B cell (primary cell): ENCODE measurements around the gene NPPC. TPM values are rescaled to one million over a fixed set of nuclear protein-coding genes. Genes with fewer than 3 reads are reported as not detected.

Experiments
- ATAC-seq: fragments of 200-7000 bp; cut with Tn5 transposase; one replicate; pipeline ENCODE4 v1.10.0; 2021; ENCODE audit warnings: low read depth, mild to moderate bottlenecking, moderate number of reproducible peaks, moderate library complexity
- CTCF ChIA-PET: fragments of 350-600 bp; sonication (Branson Sonifier 250); formaldehyde crosslinking; loops from one replicate; lab custom pipeline; 2021; ENCODE audit warnings: antibody characterized with exemption, inconsistent platforms; lab: Charles Lee
- POLR2A ChIA-PET: fragments of 350-600 bp; sonication (Branson Sonifier 250); formaldehyde crosslinking; loops from one replicate; lab custom pipeline; 2021; ENCODE audit warnings: antibody characterized with exemption; lab: Charles Lee
- DNase-seq: peaks from one replicate; pipeline ENCODE4 v3.0.0; 2013
- H2AFZ ChIP-seq: 2 replicates; pipeline ENCODE4 v1.6.1; 2012; ENCODE audit warnings: mild to moderate bottlenecking, low read depth, low read length; ENCODE audit not compliant: insufficient read depth, poor library complexity, severe bottlenecking
- H3K27ac ChIP-seq, 2 donors: 1 replicate in 1 of 2; 2 replicates in 1 of 2; pipeline ENCODE4 v1.5.1; 2012 to 2013; ENCODE audit warnings: low read length in 2 of 2, mild to moderate bottlenecking in 2 of 2, moderate library complexity in 1 of 2
- H3K27me3 ChIP-seq, 4 experiments: fragments of 200-600 bp in 1 of 4; sonication (generic) in 1 of 4; replicated peaks in 1 of 4; 1 replicate in 2 of 4; 2 replicates in 2 of 4; pipeline versions ENCODE4 v1.6.1 to v1.7.0; 2013 to 2016; ENCODE audit warnings: low read length in 3 of 4, mild to moderate bottlenecking in 2 of 4, mixed read lengths in 1 of 4, moderate library complexity in 1 of 4; ENCODE audit not compliant: insufficient read depth in 4 of 4, control insufficient read depth in 3 of 4; ENCODE audit errors: control extremely low read depth in 1 of 4
- H3K36me3 ChIP-seq, 2 experiments: replicated peaks in 1 of 2; 1 replicate in 1 of 2; 2 replicates in 1 of 2; pipeline versions ENCODE4 v1.6.1 to v1.7.1; 2013; ENCODE audit warnings: low read length in 1 of 2; ENCODE audit not compliant: insufficient read depth in 2 of 2, control insufficient read depth in 1 of 2; ENCODE audit errors: control extremely low read depth in 1 of 2, extremely low read depth in 1 of 2
- H3K4me1 ChIP-seq, 2 donors: fragments of 200-600 bp in 1 of 2; sonication (generic) in 1 of 2; 1 replicate in 1 of 2; 2 replicates in 1 of 2; pipeline versions ENCODE4 v1.5.1 to v1.6.1; 2013 to 2017; ENCODE audit warnings: low read length in 2 of 2; ENCODE audit not compliant: control insufficient read depth in 2 of 2, insufficient read depth in 2 of 2
- H3K4me2 ChIP-seq: replicated peaks from 2 replicates; pipeline ENCODE3; 2012; ENCODE audit warnings: mild to moderate bottlenecking, low read depth, low read length; ENCODE audit not compliant: poor library complexity, severe bottlenecking
- H3K4me3 ChIP-seq, 5 experiments: fragments of 200-600 bp in 1 of 5; sonication (generic) in 1 of 5; 1 replicate in 3 of 5; 2 replicates in 2 of 5; pipeline versions ENCODE4 v1.5.1 to v1.7.0; 2011 to 2016; ENCODE audit warnings: low read length in 4 of 5, mild to moderate bottlenecking in 4 of 5, low read depth in 2 of 5, control low read depth in 1 of 5, moderate library complexity in 1 of 5; ENCODE audit not compliant: insufficient read depth in 1 of 5; ENCODE audit errors: control extremely low read depth in 1 of 5, extremely low read depth in 1 of 5
- H3K79me2 ChIP-seq: fragments of 200-600 bp; sonication (generic); one replicate; pipeline ENCODE4 v1.6.0; 2016; ENCODE audit warnings: low read length; ENCODE audit not compliant: control insufficient read depth, insufficient read depth
- H3K9ac ChIP-seq: fragments of 200-600 bp; sonication (generic); 2 replicates; pipeline ENCODE4 v1.6.1; 2017; ENCODE audit warnings: mild to moderate bottlenecking, low read length, moderate library complexity
- H3K9me3 ChIP-seq, 3 donors: one replicate each; pipeline versions ENCODE4 v1.6.1 to v1.7.1; 2013; ENCODE audit warnings: low read length in 2 of 3; ENCODE audit not compliant: control insufficient read depth in 2 of 3, insufficient read depth in 1 of 3; ENCODE audit errors: control extremely low read depth in 1 of 3
- H4K20me1 ChIP-seq: 2 replicates; pipeline ENCODE4 v1.6.0; 2012; ENCODE audit warnings: mild to moderate bottlenecking, low read length; ENCODE audit not compliant: insufficient read depth, control insufficient read depth, poor library complexity, severe bottlenecking
- H3K27ac Mint-ChIP-seq: one replicate; pipeline ENCODE4 v1.8.0; 2021; ENCODE audit warnings: mixed read lengths
- H3K27me3 Mint-ChIP-seq: one replicate; pipeline ENCODE4 v1.8.0; 2021; ENCODE audit warnings: mixed read lengths
- H3K4me1 Mint-ChIP-seq: one replicate; pipeline ENCODE4 v1.8.0; 2021; ENCODE audit warnings: mixed read lengths
- H3K4me3 Mint-ChIP-seq: one replicate; pipeline ENCODE4 v1.8.0; 2021; ENCODE audit warnings: mixed read lengths
- H3K9me3 Mint-ChIP-seq: one replicate; pipeline ENCODE4 v1.8.0; 2022; ENCODE audit warnings: mixed read lengths; ENCODE audit not compliant: insufficient read depth
- EZH2 ChIP-seq: IDR thresholded peaks from 2 replicates; pipeline ENCODE4 v1.6.1; 2012; ENCODE audit warnings: borderline replicate concordance, low read depth, mild to moderate bottlenecking, moderate library complexity, low read length; ENCODE audit not compliant: insufficient read depth, poor library complexity, severe bottlenecking
- WGBS: methylation state at CpG from one replicate; pipeline ENCODE4 v1.1.5; 2013; ENCODE audit warnings: missing lambda C conversion rate; ENCODE audit not compliant: insufficient coverage; 5-methylcytosine and 5-hydroxymethylcytosine counted together
- intact Hi-C: fragments of 100-400 bp; cut with micrococcal nuclease; formaldehyde crosslinking; loops from one replicate; pipeline ENCODE4 v1.10.0; 2022
- polyA plus RNA-seq: library from polyadenylated mRNA; depleted of rRNA; stranded (reverse); fragments of >200 nt; gene quantifications from 2 replicates; pipeline ENCODE4 v1.2.3, GENCODE V29; 2012
- total RNA-seq, 2 donors: library from RNA; stranded (reverse); fragments of 120-200 nt in 1 of 2; gene quantifications; 1 replicate in 1 of 2; 2 replicates in 1 of 2; pipeline versions ENCODE4 v1.2.3 to v1.2.4, GENCODE V29; 2013 to 2022
- TF ChIP-seq, protein P1 (sequence below): fragments of 200-600 bp; IDR thresholded peaks from one replicate; pipeline ENCODE4 v1.8.0; 2022; ENCODE audit warnings: antibody characterized with exemption, mild to moderate bottlenecking

Gene NPPC
- total and polyA plus RNA-seq, 2 donors (not counting 1 experiment from before 2014, with no cell fraction given) = 0.33 to 0.71 TPM

DNA sequence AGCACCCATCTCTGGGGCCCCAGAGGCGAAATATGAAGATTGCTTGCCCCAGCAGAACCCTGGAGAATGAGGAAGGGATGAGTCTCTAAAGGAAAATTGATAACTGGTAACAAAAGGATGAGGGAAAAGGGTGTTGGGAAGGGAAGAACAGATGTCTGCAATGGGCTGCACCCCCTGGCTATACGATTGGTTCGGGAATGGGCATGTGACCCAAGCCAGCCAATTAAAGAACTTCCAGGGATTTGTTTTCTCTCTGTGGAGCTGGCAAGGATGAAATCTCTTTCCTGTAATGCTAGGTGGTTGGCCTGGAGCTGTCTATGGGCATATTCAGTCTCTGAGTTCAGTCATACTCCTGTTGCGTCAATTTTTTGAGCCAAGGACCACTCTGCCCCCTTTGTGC is 12.8 kb upstream of the NPPC start:
- Mint-ChIP-seq H3K4me1 (peaks cover 4% of the 10 kb centered on the region), H3K27me3 (peaks cover 16% of the 10 kb centered on the region), H3K4me3 (no peak overlapping the region), H3K27ac (no peak overlapping the region), H3K9me3 (no peaks in the 10 kb centered on the region)
- POLR2A ChIA-PET = no interaction called here
- Histone ChIP-seq H3K79me2 (no peaks in the 10 kb centered on the region), H3K9ac (no peak overlapping the region), H3K4me1 (peaks cover 0 to 5% of the 10 kb centered on the region in 2 donors), H2AFZ (no peak overlapping the region), H3K27me3 (peaks cover 0 to 6% (median 0%) of the 10 kb centered on the region in 4 experiments), H3K9me3 (no peaks in the 10 kb centered on the region), H3K4me3 (no peak overlapping the region), H4K20me1 (no peaks in the 10 kb centered on the region), H3K27ac (no peak overlapping the region), H3K4me2 (no peak overlapping the region), H3K36me3 (no peaks in the 10 kb centered on the region)
- intact Hi-C loops = no loop called here
- WGBS = 100% methylated on average over 3 of the region's 4 CpGs
- ATAC-seq = no peak
- CTCF ChIA-PET = no interaction called here
- TF ChIP-seq, protein P1, sequence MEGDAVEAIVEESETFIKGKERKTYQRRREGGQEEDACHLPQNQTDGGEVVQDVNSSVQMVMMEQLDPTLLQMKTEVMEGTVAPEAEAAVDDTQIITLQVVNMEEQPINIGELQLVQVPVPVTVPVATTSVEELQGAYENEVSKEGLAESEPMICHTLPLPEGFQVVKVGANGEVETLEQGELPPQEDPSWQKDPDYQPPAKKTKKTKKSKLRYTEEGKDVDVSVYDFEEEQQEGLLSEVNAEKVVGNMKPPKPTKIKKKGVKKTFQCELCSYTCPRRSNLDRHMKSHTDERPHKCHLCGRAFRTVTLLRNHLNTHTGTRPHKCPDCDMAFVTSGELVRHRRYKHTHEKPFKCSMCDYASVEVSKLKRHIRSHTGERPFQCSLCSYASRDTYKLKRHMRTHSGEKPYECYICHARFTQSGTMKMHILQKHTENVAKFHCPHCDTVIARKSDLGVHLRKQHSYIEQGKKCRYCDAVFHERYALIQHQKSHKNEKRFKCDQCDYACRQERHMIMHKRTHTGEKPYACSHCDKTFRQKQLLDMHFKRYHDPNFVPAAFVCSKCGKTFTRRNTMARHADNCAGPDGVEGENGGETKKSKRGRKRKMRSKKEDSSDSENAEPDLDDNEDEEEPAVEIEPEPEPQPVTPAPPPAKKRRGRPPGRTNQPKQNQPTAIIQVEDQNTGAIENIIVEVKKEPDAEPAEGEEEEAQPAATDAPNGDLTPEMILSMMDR = no peak
- no peak for TF ChIP-seq EZH2
- no peak for DNase-seq

DNA sequence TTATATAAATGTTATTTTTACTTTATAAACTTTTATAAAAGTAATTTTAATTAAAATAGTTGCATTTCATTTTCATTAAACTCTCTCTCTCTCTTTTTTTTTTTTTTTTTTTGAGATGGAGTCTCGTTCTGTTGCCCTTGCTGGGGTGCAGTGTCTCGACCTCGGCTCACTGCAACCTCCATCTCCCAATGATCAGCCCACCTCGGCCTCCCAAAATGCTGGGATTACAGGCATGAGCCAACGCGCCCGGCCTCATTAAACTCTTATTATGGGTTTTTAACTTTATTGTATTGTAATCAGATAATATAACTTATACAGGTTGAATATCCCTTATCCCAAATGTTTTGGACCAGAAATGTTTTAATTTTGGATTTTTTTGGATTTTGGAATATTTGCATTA is 10.9 kb upstream of the NPPC start:
- TF ChIP-seq EZH2 = no peak
- TF ChIP-seq, protein P1 = no peak
- no peak overlapping the region for H3K4me3 Mint-ChIP-seq
- Histone ChIP-seq H3K36me3 (no peaks in the 10 kb centered on the region), H3K9me3 (no peaks in the 10 kb centered on the region), H3K9ac (no peak overlapping the region), H2AFZ (no peak overlapping the region), H3K4me3 (no peak overlapping the region), H4K20me1 (no peaks in the 10 kb centered on the region), H3K4me2 (no peak overlapping the region), H3K27me3 (peaks cover 0 to 7% (median 0%) of the 10 kb centered on the region in 4 experiments), H3K27ac (no peak overlapping the region), H3K4me1 (peaks cover 0 to 13% of the 10 kb centered on the region in 2 donors), H3K79me2 (no peaks in the 10 kb centered on the region)
- H3K9me3 Mint-ChIP-seq = no peaks in the 10 kb centered on the region
- peaks cover 22% of the 10 kb centered on the region for H3K27me3 Mint-ChIP-seq
- DNase-seq (no peak), ATAC-seq (no peak)
- ChIA-PET CTCF (interaction anchor here (1.0 kb wide), 1 partner anchor 17 kb away, joined by 4 read pairs; no protein-coding TSS in a partner anchor), POLR2A (no interaction called here)
- no CpG with 5 or more reads among the region's 7 CpGs for WGBS
- intact Hi-C loops = no loop called here
- H3K4me1 Mint-ChIP-seq = peaks cover 11% of the 10 kb centered on the region
- no peak overlapping the region for H3K27ac Mint-ChIP-seq
